Measurements from ENCODE around the gene FTO.

DNA sequence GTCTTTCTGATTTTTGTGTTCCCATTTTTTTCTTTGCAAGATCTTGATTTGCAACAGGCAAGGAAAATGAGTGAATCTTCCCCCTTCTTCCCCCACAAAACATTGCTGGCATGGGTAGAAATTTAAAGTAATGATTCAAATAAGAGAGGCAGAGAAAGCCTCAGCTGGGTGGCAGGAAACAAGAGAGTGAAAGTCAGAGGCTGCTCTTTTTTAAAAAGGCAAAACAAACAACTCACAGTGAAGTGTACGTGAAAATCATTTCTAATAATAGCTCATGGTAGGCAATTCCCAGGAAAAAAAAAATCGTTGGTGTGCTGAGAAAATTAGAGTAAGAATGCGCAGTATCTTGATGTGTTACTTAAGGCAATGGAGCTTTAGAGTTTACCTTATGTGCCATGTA, 229.5 kb downstream of the FTO start:
- TF ChIP-seq, protein P1, sequence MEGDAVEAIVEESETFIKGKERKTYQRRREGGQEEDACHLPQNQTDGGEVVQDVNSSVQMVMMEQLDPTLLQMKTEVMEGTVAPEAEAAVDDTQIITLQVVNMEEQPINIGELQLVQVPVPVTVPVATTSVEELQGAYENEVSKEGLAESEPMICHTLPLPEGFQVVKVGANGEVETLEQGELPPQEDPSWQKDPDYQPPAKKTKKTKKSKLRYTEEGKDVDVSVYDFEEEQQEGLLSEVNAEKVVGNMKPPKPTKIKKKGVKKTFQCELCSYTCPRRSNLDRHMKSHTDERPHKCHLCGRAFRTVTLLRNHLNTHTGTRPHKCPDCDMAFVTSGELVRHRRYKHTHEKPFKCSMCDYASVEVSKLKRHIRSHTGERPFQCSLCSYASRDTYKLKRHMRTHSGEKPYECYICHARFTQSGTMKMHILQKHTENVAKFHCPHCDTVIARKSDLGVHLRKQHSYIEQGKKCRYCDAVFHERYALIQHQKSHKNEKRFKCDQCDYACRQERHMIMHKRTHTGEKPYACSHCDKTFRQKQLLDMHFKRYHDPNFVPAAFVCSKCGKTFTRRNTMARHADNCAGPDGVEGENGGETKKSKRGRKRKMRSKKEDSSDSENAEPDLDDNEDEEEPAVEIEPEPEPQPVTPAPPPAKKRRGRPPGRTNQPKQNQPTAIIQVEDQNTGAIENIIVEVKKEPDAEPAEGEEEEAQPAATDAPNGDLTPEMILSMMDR (IDR thresholded peaks at IDR 0.05; ENCODE audit: insufficient read depth, low read length, poor library complexity, severe bottlenecking), result no peak
- TF ChIP-seq EZH2phosphoT487 (conservative IDR thresholded peaks at IDR 0.05; ENCODE audit: low read length), result no peak
